GM20000 (cell line): ENCODE measurements around the gene SYNGR3.

Experiments
- DNase-seq: peaks from one replicate; pipeline ENCODE4 v3.0.0; 2012; ENCODE audit warnings: low spot score
- CTCF ChIP-seq: IDR thresholded peaks from 2 replicates; pipeline ENCODE4 v1.5.1; 2012; ENCODE audit warnings: mild to moderate bottlenecking, control low read depth; ENCODE audit errors: extremely low read depth, missing control alignments

SYNGR3 gene

GRCh38 chr16:1981398-1981836, 8.4 kb upstream of the SYNGR3 start, which contains the start of gene NOXO1:
Gene NOXO1, minus strand, starts transcription at chr16:1981469. Its CDS starts 290 bp downstream, at chr16:1981179.
- DNase-seq: no peak
- TF ChIP-seq CTCF: no peak

- DNase-seq: no peak
- no peak for TF ChIP-seq CTCF
Measured at GRCh38 chr16:1982013-1982433, 7.7 kb upstream of the SYNGR3 start.

GRCh38 chr16:1982991-1983543, 6.7 kb upstream of the SYNGR3 start:
- DNase-seq: no peak

GRCh38 chr16:1983544-1984346, 6.0 kb upstream of the SYNGR3 start, which contains the start of gene GFER:
Gene GFER, plus strand, starts transcription at chr16:1984193. Its CDS starts 26 bp downstream, at chr16:1984219.
- DNase-seq: peak; percentile 99
- TF ChIP-seq CTCF: peak; percentile 69

More at GRCh38 chr16:1982991-1983543, 6.7 kb upstream of the SYNGR3 start:
- TF ChIP-seq CTCF: no peak

- no peak for TF ChIP-seq CTCF
- DNase-seq: no peak
Measured at GRCh38 chr16:1984347-1985225, 5.2 kb upstream of the SYNGR3 start.

GRCh38 chr16:1985466-1986150, 4.2 kb upstream of the SYNGR3 start:
- TF ChIP-seq CTCF: no peak
- no peak for DNase-seq
